LNCAP (cell line): Measurements from ENCODE around the gene DPYSL3.

Experiments
- TF ChIP-seq, protein P1 (sequence below): fragments of 450-650 bp; IDR thresholded peaks from 2 replicates; pipeline ENCODE4 v1.5.1; 2017; ENCODE audit warnings: mild to moderate bottlenecking

Gene DPYSL3

DNA sequence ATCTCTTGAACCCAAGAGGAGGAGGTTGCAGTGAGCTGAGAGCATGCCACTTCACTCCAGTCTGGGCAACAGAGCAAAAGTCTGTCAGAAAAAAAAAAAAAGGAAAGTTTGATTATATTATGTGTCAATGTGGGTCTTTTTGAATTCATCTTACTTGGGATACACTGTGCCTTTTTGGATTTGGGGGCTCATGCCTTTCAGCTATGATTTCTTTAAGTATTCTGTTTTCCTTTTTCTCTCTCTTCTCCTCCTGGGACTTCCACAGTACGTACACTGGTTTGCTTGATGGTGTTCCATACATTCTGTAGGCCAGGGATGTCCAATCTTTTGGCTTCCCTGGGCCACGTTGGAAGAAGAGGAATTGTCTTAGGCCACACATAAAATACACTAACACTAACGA lies 128.3 kb downstream of the DPYSL3 start:
- TF ChIP-seq, protein P1, sequence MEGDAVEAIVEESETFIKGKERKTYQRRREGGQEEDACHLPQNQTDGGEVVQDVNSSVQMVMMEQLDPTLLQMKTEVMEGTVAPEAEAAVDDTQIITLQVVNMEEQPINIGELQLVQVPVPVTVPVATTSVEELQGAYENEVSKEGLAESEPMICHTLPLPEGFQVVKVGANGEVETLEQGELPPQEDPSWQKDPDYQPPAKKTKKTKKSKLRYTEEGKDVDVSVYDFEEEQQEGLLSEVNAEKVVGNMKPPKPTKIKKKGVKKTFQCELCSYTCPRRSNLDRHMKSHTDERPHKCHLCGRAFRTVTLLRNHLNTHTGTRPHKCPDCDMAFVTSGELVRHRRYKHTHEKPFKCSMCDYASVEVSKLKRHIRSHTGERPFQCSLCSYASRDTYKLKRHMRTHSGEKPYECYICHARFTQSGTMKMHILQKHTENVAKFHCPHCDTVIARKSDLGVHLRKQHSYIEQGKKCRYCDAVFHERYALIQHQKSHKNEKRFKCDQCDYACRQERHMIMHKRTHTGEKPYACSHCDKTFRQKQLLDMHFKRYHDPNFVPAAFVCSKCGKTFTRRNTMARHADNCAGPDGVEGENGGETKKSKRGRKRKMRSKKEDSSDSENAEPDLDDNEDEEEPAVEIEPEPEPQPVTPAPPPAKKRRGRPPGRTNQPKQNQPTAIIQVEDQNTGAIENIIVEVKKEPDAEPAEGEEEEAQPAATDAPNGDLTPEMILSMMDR = no peak

DNA sequence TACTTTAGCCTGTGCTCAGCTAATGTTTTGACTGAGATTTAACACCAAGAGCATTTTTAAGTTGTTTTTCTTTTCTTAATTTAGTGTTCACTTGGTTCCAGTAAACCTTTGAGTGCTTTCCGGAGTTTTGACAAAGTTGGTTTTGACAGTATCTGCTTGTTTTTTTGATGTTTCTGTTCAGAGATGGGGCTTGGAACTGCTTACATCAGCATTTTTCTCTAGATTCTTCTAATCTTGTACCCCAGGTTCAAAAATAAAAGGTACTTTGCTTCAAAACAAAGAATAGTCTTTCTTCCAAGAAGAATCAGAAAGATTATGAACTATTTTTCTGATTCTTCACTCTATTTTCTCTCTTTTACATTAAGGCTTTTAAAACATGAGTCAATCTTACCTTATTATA lies 132.2 kb downstream of the DPYSL3 start:
- TF ChIP-seq, protein P1 = no peak

DNA sequence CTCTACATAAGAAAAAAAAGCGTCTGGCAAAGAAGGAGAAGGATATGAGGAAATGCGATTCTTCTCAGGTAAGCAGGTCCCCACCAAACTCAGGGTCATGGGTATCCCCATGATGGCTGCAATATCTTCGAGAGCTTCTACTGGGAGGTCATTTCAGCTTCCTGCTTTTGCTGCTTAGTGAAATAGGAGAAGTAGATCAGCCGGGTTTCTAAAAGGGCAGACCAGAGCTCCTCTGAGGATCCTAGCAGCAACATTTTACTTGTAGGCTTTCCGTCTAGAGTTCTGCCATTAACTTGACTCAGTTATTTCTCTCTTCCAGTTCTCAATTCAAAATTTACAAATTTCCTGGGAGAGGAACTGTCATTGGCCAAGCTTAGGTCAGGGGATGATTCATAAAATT lies 134.7 kb downstream of the DPYSL3 start:
- TF ChIP-seq, protein P1 = no peak

DNA sequence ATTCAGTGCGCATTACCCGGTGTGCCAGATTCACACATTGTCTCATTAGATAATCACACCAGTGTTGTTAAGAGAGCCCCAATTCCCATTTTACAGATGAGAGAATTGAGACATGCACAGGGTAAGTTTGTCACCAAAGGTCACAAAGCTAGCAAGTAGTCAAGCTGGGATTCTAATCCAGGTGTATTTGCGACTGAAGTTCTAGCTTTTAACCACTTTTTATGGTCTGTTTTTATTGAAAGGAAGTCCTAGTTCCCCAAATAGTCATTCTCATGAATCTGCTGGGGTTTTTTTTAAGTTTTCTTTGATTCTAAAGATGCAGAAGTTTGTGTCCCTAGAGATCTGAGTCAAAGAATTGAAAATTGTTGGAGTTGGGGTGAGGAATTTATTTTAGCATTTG lies 136.5 kb downstream of the DPYSL3 start:
- TF ChIP-seq, protein P1 = no peak

DNA sequence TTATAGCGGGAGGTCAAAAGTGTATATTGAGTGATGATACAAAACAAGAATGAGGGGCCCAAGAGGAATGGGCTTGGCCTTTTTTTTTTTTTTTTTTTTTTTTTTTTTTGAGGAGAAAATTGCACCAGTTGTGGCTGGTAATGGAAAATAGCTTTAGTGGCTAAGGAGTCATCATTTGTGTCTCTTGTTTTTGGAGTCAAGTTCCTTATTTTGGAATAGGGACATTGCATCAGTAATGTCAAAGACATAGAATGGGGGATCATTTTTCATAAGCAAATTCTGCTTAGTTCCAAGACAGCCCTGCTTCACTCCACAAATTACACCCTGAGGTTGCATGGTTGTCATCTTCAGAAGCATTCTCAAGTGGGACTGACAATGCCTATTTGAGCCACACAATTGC lies 137.7 kb downstream of the DPYSL3 start:
- TF ChIP-seq, protein P1 = no peak

DNA sequence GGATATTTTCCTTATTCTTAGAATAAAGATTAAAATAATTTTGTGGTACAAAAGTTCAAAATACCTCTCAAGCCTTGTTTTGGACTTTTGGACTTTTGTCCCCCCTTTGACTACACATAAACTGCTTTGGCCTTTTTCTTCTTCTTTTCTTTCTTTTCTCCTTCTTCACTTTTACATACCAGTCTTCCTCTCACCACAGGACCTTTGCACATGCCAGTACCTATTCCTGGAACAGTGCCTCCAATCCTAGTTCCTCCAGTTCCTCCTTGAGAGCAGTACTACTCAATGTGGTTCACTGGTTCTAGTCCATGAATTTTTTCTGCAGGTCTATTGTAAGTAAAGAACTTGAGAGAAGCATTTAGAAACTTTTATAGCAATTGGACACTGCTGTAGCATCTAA lies 138.6 kb downstream of the DPYSL3 start:
- TF ChIP-seq, protein P1 = no peak

DNA sequence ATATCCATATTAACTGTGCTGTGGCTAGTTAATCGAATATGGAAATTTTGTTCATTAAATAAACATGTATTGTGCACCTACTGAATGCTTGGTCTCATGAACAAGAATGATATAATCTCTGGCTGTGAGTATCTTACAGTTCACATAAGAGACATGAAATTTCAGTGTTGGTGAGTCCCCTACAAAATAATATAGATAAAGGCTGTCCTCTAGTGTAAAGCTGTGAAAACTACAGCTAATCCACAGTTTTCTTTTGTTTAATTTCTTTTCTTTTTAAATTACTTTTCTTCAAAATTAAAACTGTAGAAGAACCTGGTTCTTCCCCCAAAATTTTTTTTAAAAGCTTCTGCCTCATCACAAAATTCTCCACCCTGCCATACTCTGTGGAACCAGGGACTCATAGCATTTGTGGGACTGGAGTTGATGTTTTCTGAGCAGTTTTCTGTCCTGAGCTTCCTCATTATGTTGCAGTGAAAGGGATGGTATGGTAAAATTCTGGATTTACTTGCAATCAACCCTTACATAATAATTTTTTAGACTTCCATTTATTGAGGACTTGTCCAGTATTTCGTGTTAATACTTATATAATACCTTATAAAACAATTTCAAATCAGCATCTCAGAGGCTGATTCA lies 140.0 kb downstream of the DPYSL3 start:
- TF ChIP-seq, protein P1 = peak; percentile 73
